Measurements from ENCODE around the gene DBN1. TPM values are rescaled to one million over a fixed set of nuclear protein-coding genes. Genes with fewer than 3 reads are reported as not detected.
"Not testable (repeated sequence)": the region's sequence is repeated elsewhere in the genome, so short reads cannot be mapped to it uniquely, and the experiment has no call there.

DBN1 gene
- polyA plus RNA-seq, 12 donors, result 174 to 1,003 (median 222) TPM

GRCh38 chr5:177431317-177432142, 41.9 kb downstream of the DBN1 start:
- DNase-seq, result no peak

- no peak for DNase-seq
Measured at GRCh38 chr5:177430972-177431316, 42.5 kb downstream of the DBN1 start.

- DNase-seq, result no peak
Measured at GRCh38 chr5:177430140-177430951, 43.1 kb downstream of the DBN1 start.

GRCh38 chr5:177429248-177430040, 44.0 kb downstream of the DBN1 start:
- DNase-seq, result no peak

- DNase-seq, result no peak
Measured at GRCh38 chr5:177428574-177429217, 44.7 kb downstream of the DBN1 start.

- no peak for DNase-seq
Measured at GRCh38 chr5:177427919-177428573, 45.4 kb downstream of the DBN1 start.

- no peak for DNase-seq
Measured at GRCh38 chr5:177427211-177427822, 46.1 kb downstream of the DBN1 start.

- DNase-seq, result no peak
Measured at GRCh38 chr5:177426566-177427210, 46.7 kb downstream of the DBN1 start, which contains the start of gene GRK6. TSS of gene GRK6 (plus strand) at chr5:177426676. CDS start at chr5:177426846, 170 bp downstream.

- peak; percentile 100 for DNase-seq
Measured at GRCh38 chr5:177425801-177426565, 47.5 kb downstream of the DBN1 start.

- DNase-seq, result no peak
Measured at GRCh38 chr5:177425196-177425800, 48.1 kb downstream of the DBN1 start.

GRCh38 chr5:177423671-177424070, 49.8 kb downstream of the DBN1 start:
- no peak for DNase-seq

- DNase-seq, result no peak
Measured at GRCh38 chr5:177421062-177421798, 52.2 kb downstream of the DBN1 start.

GRCh38 chr5:177420472-177420871, 53.0 kb downstream of the DBN1 start:
- not testable (repeated sequence) for DNase-seq

- DNase-seq, result no peak
Measured at GRCh38 chr5:177419046-177419445, 54.4 kb downstream of the DBN1 start.

- DNase-seq, result not testable (repeated sequence)
Measured at GRCh38 chr5:177417081-177417480, 56.4 kb downstream of the DBN1 start.

GRCh38 chr5:177414481-177414880, 59.0 kb downstream of the DBN1 start:
- DNase-seq, result no peak

- DNase-seq, result no peak
Measured at GRCh38 chr5:177412603-177413233, 60.7 kb downstream of the DBN1 start.

- no peak for DNase-seq
Measured at GRCh38 chr5:177410575-177410974, 62.9 kb downstream of the DBN1 start.

All from muscle of arm (tissue), 12 donors.